Left colon (tissue), 2 donors: ENCODE results near the gene HECA. TPM values are rescaled to one million over a fixed set of nuclear protein-coding genes. Genes with fewer than 3 reads are reported as not detected.
"Not testable (repeated sequence)": the region's sequence is repeated elsewhere in the genome, so short reads cannot be mapped to it uniquely, and the experiment has no call there.

ENCODE experiments used
- ATAC-seq: fragments of 200-7000 bp; cut with Tn5 transposase; one replicate; pipeline ENCODE4 v1.9.1; 2020; ENCODE audit warnings: mild to moderate bottlenecking, moderate library complexity
- DNase-seq, 2 donors: peaks; one replicate each; pipeline ENCODE4 v3.0.0-alpha.2; 2020
- intact Hi-C, 2 donors: fragments of 100-400 bp; cut with DNase I in 1 of 2; cut with micrococcal nuclease in 1 of 2; formaldehyde crosslinking; loops; one replicate each; pipeline versions ENCODE4 v1.11.2 to v1.14.0; 2022; cut with DNase I, micrococcal nuclease
- total RNA-seq, 2 donors: library from RNA; stranded (reverse); fragmentation: NEBNext Ultra II Directional; extraction: Animal tissue kit (Norgen Biotek cat#: 25700); gene quantifications; one replicate each; pipeline ENCODE4 v1.2.1, GENCODE V29; 2021
- donor health status: DM: no; HTN: no; CAD: no.
- donor health status: DM: yes; HTN: yes; CAD: no.

Gene HECA
- total RNA-seq, 2 donors from 2014 or later, result 30.3 to 42.1 TPM

GRCh38 chr6:139186242-139186641, 51.4 kb downstream of the HECA start:
- ATAC-seq (no peak), DNase-seq (no peak)
- intact Hi-C loops, result no loop called here

DNA sequence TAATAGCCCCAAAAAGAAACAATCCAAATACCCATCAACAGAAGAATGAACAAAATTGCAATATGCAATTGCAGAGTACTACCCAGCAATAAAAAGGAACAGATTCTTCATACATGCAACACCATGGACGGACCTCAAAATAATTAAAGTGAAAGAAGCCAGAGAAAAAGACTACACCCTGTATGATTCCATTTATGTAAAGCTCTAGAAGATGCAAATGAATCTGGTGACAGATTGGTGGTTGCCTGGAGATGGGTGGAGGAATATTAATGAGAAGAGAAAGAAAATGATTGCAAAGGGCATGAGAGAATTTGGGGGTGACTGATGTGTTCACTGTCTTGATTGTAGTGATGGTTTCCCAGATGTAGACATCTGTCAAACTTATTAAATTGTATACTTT, 51.8 kb downstream of the HECA start:
- intact Hi-C loops, result no loop called here
- ATAC-seq (no peak), DNase-seq (no peak)

- intact Hi-C loops, result no loop called here
- ATAC-seq, result no peak
- no peak for DNase-seq
Measured at GRCh38 chr6:139187489-139187888, 52.6 kb downstream of the HECA start.

- ATAC-seq (no peak), DNase-seq (no peak)
- intact Hi-C loops, result no loop called here
Measured at GRCh38 chr6:139189665-139190064, 54.8 kb downstream of the HECA start.

- no peak for DNase-seq
- intact Hi-C loops, result no loop called here
- no peak for ATAC-seq
Measured at GRCh38 chr6:139194740-139195139, 59.9 kb downstream of the HECA start.

DNA sequence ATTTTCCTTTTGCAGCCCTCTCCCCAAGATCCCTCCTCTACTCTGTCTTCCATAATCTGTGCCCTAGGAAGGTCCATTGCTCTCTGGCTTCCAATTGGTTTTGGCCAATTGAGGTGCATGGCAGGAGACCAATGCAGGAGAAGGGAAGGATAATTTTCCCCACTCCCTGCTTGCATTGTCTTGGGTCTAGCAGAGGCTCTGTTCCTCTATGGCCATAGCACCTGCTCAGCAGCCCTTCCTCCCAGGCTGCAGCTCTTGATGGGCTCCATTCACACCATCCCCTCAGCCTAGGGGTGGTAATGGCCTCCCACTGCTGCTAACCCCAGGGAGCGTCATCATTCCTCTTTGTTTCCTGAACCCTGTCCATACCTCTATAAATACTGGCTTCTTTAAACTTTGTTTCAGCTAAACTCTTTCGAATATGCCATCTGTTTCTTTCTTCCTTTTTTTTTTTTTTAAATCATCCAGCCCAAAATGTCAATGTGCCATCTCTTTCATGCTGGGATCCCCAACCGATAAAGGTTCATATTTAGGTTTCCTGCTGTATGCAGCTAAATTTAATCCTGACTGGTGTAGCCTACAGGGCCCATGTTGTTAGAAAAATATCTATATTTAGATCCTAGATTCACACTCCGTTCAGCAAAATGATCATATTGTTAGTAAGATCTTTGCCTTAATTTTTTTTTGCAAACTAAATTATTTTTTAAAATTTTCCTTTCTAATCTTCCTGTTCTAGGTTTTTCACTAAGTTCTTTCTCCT, 63.8 kb downstream of the HECA start:
- DNase-seq, result no peak
- ATAC-seq, result no peak
- intact Hi-C loops, result no loop called here

GRCh38 chr6:139201378-139201777, 66.5 kb downstream of the HECA start:
- intact Hi-C loops, result no loop called here
- DNase-seq, result no peak
- ATAC-seq, result no peak

DNA sequence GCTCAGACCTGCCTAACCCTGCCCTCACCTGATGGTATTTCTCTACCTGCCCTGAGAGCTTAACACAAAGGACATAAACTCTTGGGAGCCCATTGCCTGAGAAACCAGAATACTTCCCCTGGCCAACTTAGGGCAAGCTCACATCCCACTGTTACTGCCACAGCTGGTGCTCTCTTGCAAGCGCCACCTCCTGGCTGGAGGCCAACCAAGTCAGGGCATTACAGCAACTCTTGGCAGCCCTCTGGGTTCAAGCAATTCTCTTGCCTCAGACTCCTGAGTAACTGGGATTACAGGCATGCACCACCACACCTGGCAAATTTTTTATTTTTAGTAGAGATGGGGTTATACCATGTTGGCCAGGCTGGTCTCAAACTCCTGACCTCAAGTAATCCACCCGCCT, 70.1 kb downstream of the HECA start:
- DNase-seq, result peak in 1 of 2 donors; percentile 20
- no peak for ATAC-seq
- intact Hi-C loops, result no loop called here

DNA sequence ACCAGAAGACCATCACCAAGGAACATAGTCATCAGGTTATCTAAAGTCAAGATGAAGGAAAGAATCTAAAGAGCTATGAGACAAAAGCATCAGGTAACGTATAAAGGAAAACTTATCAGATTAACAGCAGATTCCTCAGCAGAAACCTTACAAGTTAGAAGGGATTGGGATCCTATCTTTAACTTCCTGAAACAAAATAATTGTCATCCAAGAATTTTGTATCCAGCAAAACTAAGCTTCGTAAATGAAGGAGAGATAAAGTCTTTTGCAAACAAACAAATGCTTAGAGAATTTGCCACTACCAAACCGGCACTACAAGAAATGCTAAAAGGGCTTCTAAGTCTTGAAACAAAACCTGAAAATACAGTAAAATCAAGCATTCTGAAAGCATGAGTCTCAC, 71.0 kb downstream of the HECA start:
- DNase-seq (no peak), ATAC-seq (no peak)
- intact Hi-C loops, result no loop called here

DNA sequence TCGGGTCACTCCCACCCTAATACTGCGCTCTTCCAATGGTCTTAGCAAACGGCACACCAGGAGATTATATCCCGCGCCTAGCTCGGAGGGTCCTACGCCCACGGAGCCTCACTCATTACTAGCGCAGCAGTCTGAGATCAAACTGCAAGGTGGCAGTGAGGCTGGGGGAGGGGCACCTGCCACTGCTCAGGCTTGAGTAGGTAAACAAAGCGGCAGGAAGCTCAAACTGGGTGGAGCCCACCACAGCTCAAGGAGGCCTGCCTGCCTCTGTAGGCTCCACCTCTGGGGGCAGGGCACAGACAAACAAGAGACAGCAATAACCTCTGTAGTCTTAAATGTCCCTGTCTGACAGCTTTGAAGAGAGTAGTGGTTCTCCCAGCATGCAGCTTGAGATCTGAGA, 75.9 kb downstream of the HECA start:
- DNase-seq, ATAC-seq, intact Hi-C loops: not testable (repeated sequence)

GRCh38 chr6:139212460-139212859, 77.6 kb downstream of the HECA start:
- DNase-seq, intact Hi-C loops, ATAC-seq: not testable (repeated sequence)

GRCh38 chr6:139219271-139219729, 84.4 kb downstream of the HECA start:
- intact Hi-C loops, result loop anchor here in 1 of 2 donors (5.0 kb wide), 1 partner anchor 143 kb away; no protein-coding TSS in a partner anchor
- ATAC-seq (peak; percentile 98), DNase-seq (peak; percentile 75 to 82)

GRCh38 chr6:139219746-139220145, 84.9 kb downstream of the HECA start:
- no peak for DNase-seq
- intact Hi-C loops, result loop anchor here in 1 of 2 donors (5.0 kb wide), 1 partner anchor 143 kb away; no protein-coding TSS in a partner anchor
- ATAC-seq, result no peak

GRCh38 chr6:139228387-139228786, 93.5 kb downstream of the HECA start:
- intact Hi-C loops, DNase-seq, ATAC-seq: not testable (repeated sequence)

Other genes with a start within 250 kb of the HECA start
- gene REPS1, start 146.8 kb upstream of the HECA start, total RNA-seq, result 10 to 100 TPM; 30.2 to 33.2 TPM
- 100 to 1,000 TPM; 110 to 117 TPM for gene ABRACL, start 106.3 kb upstream of the HECA start, total RNA-seq
- gene TXLNB, start 156.9 kb downstream of the HECA start, total RNA-seq, result under 1 TPM; 0.09 to 0.14 TPM
- 100 to 1,000 TPM in 1 of 2 donors, 10 to 100 TPM in 1; 75.0 to 109 TPM for gene CITED2, start 239.6 kb downstream of the HECA start, total RNA-seq